ENCODE measurements around the gene MAFF.
A peak's percentile ranks its signal among the peaks of the same experiment; 100 is the strongest.
"Not testable (repeated sequence)": the region's sequence is repeated elsewhere in the genome, so short reads cannot be mapped to it uniquely, and the experiment has no call there.

The MAFF gene

GRCh38 chr22:38175206-38176118 lies 26.3 kb upstream of the MAFF start:
- H3K4me3 Mint-ChIP-seq = no peak overlapping the region
- no peak for TF ChIP-seq CTCF (IDR thresholded peaks at IDR 0.05; ENCODE audit: unreplicated experiment in 3 of 3)
- peaks cover 1% of the 10 kb centered on the region for H3K27me3 Mint-ChIP-seq (ENCODE audit: low read depth)
- H3K27ac Mint-ChIP-seq = peak overlapping the region in 1 of 3 experiments; percentile 64
- no peaks in the 10 kb centered on the region for H3K36me3 Mint-ChIP-seq (ENCODE audit: low read depth)
- no peaks in the 10 kb centered on the region for H3K9me3 Mint-ChIP-seq
- H3K4me1 Mint-ChIP-seq = peaks cover 22% of the 10 kb centered on the region

GRCh38 chr22:38176170-38176741 lies 25.5 kb upstream of the MAFF start:
- Mint-ChIP-seq H3K4me1 (peaks cover 30% of the 10 kb centered on the region), H3K27me3 (ENCODE audit: low read depth) (no peaks in the 10 kb centered on the region), H3K27ac (peak overlapping the region in 1 of 3 experiments; percentile 64), H3K9me3 (no peaks in the 10 kb centered on the region), H3K36me3 (ENCODE audit: low read depth) (no peaks in the 10 kb centered on the region), H3K4me3 (no peak overlapping the region)
- no peak for TF ChIP-seq CTCF (IDR thresholded peaks at IDR 0.05; ENCODE audit: unreplicated experiment in 3 of 3)

- no peak overlapping the region for H3K4me3 Mint-ChIP-seq
- peaks cover 38% of the 10 kb centered on the region for H3K4me1 Mint-ChIP-seq
- H3K9me3 Mint-ChIP-seq = no peaks in the 10 kb centered on the region
- H3K27me3 Mint-ChIP-seq (ENCODE audit: low read depth) = no peaks in the 10 kb centered on the region
- TF ChIP-seq CTCF (IDR thresholded peaks at IDR 0.05; ENCODE audit: unreplicated experiment in 3 of 3) = no peak
- H3K27ac Mint-ChIP-seq = peak overlapping the region in 2 of 3 experiments; percentile 48 to 70
- H3K36me3 Mint-ChIP-seq (ENCODE audit: low read depth) = no peaks in the 10 kb centered on the region
Observed at GRCh38 chr22:38177044-38177443, 24.8 kb upstream of the MAFF start.

GRCh38 chr22:38177571-38177925 lies 24.2 kb upstream of the MAFF start:
- Mint-ChIP-seq H3K27ac (peak overlapping the region; percentile 72 to 91 (median 75)), H3K4me3 (peak overlapping the region in 1 of 3 experiments; percentile 72), H3K4me1 (peaks cover 39% of the 10 kb centered on the region)
- H3K9me3 Mint-ChIP-seq; H3K36me3 Mint-ChIP-seq (ENCODE audit: low read depth); H3K27me3 Mint-ChIP-seq (ENCODE audit: low read depth): not testable (repeated sequence)

- H3K27me3 Mint-ChIP-seq (ENCODE audit: low read depth) = no peaks in the 10 kb centered on the region
- no peak for TF ChIP-seq CTCF (IDR thresholded peaks at IDR 0.05; ENCODE audit: unreplicated experiment in 3 of 3)
- H3K4me3 Mint-ChIP-seq = peak overlapping the region; percentile 33 to 72 (median 55)
- peaks cover 39% of the 10 kb centered on the region for H3K4me1 Mint-ChIP-seq
- no peaks in the 10 kb centered on the region for H3K36me3 Mint-ChIP-seq (ENCODE audit: low read depth)
- H3K9me3 Mint-ChIP-seq = no peaks in the 10 kb centered on the region
- H3K27ac Mint-ChIP-seq = peak overlapping the region; percentile 72 to 91 (median 75)
Observed at GRCh38 chr22:38177926-38178604, 23.7 kb upstream of the MAFF start.

GRCh38 chr22:38178605-38178937 lies 23.2 kb upstream of the MAFF start:
- Mint-ChIP-seq H3K27ac (peak overlapping the region; percentile 11 to 74 (median 54)), H3K4me1 (peaks cover 39% of the 10 kb centered on the region), H3K4me3 (peak overlapping the region; percentile 24 to 59 (median 57))
- H3K27me3 Mint-ChIP-seq (ENCODE audit: low read depth); H3K9me3 Mint-ChIP-seq; H3K36me3 Mint-ChIP-seq (ENCODE audit: low read depth): not testable (repeated sequence)
